ENCODE results near the gene ZFYVE19.

Gene ZFYVE19

GRCh38 chr15:40785814-40786213 is 21.1 kb upstream of the ZFYVE19 start:
- H4K20me1 ChIP-seq (ENCODE audit: insufficient read depth, low read length) = peaks cover 37% of the 10 kb centered on the region; the same call in 1 of the 2 replicates
- no peaks in the 10 kb centered on the region for H3K9me3 ChIP-seq (ENCODE audit: insufficient read depth, low read length, severe bottlenecking)
- no peak overlapping the region for H3K4me3 ChIP-seq (ENCODE audit: low read depth in 1 of 2, low read length in 2 of 2)
- DNase-seq (no peak), ATAC-seq (ENCODE audit: insufficient read depth, low read depth) (no peak)
- no peak overlapping the region for H3K27ac ChIP-seq (ENCODE audit: low read length)
- H3K27me3 ChIP-seq (ENCODE audit: insufficient read depth, low read length, poor library complexity) = no peaks in the 10 kb centered on the region
- peaks cover 2% of the 10 kb centered on the region; the same call in 1 of the 2 replicates for H3K36me3 ChIP-seq (ENCODE audit: insufficient read depth, low read length)
- peaks cover 32% of the 10 kb centered on the region for H3K79me2 ChIP-seq (ENCODE audit: insufficient read depth, low read length)
- H2AFZ ChIP-seq (ENCODE audit: low read depth, low read length) = no peak overlapping the region
- TF ChIP-seq EZH2 (IDR thresholded peaks at IDR 0.05; ENCODE audit: borderline replicate concordance, low read depth, low read length, severe bottlenecking) = no peak
- no peak for TF ChIP-seq CTCF (IDR thresholded peaks at IDR 0.05; ENCODE audit: borderline replicate concordance, extremely low read depth, low read length, poor library complexity, severe bottlenecking)
- H3K4me2 ChIP-seq (ENCODE audit: insufficient read depth, low read length) = no peak overlapping the region
- no peak overlapping the region for H3K9ac ChIP-seq (ENCODE audit: low read depth, low read length)
- H3K4me1 ChIP-seq (ENCODE audit: insufficient read depth, low read length) = peaks cover 33% of the 10 kb centered on the region

- DNase-seq (peak; percentile 80), ATAC-seq (ENCODE audit: insufficient read depth, low read depth) (peak; percentile 85)
- H2AFZ ChIP-seq (ENCODE audit: low read depth, low read length) = no peak overlapping the region
- H3K9me3 ChIP-seq (ENCODE audit: insufficient read depth, low read length, severe bottlenecking) = no peaks in the 10 kb centered on the region
- H3K27ac ChIP-seq (ENCODE audit: low read length) = peak overlapping the region; percentile 43
- H3K4me1 ChIP-seq (ENCODE audit: insufficient read depth, low read length) = peaks cover 33% of the 10 kb centered on the region
- no peak for TF ChIP-seq CTCF (IDR thresholded peaks at IDR 0.05; ENCODE audit: borderline replicate concordance, extremely low read depth, low read length, poor library complexity, severe bottlenecking)
- no peak for TF ChIP-seq EZH2 (IDR thresholded peaks at IDR 0.05; ENCODE audit: borderline replicate concordance, low read depth, low read length, severe bottlenecking)
- H3K9ac ChIP-seq (ENCODE audit: low read depth, low read length) = no peak overlapping the region
- no peak overlapping the region for H3K4me3 ChIP-seq (ENCODE audit: low read depth in 1 of 2, low read length in 2 of 2)
- peak overlapping the region; percentile 23; the same call in 1 of the 2 replicates for H3K4me2 ChIP-seq (ENCODE audit: insufficient read depth, low read length)
- H3K79me2 ChIP-seq (ENCODE audit: insufficient read depth, low read length) = peaks cover 36% of the 10 kb centered on the region
- H4K20me1 ChIP-seq (ENCODE audit: insufficient read depth, low read length) = peaks cover 36% of the 10 kb centered on the region; the same call in 1 of the 2 replicates
- peaks cover 2% of the 10 kb centered on the region; the same call in 1 of the 2 replicates for H3K36me3 ChIP-seq (ENCODE audit: insufficient read depth, low read length)
- H3K27me3 ChIP-seq (ENCODE audit: insufficient read depth, low read length, poor library complexity) = no peaks in the 10 kb centered on the region
Observed at GRCh38 chr15:40787344-40787841, 19.5 kb upstream of the ZFYVE19 start.

GRCh38 chr15:40787991-40788390 is 18.9 kb upstream of the ZFYVE19 start:
- ATAC-seq (ENCODE audit: insufficient read depth, low read depth) (peak; percentile 35; the same call in 2 of the 3 replicates), DNase-seq (no peak)
- no peak overlapping the region for H3K9ac ChIP-seq (ENCODE audit: low read depth, low read length)
- TF ChIP-seq CTCF (IDR thresholded peaks at IDR 0.05; ENCODE audit: borderline replicate concordance, extremely low read depth, low read length, poor library complexity, severe bottlenecking) (no peak), EZH2 (IDR thresholded peaks at IDR 0.05; ENCODE audit: borderline replicate concordance, low read depth, low read length, severe bottlenecking) (no peak)
- H3K4me3 ChIP-seq (ENCODE audit: low read depth in 1 of 2, low read length in 2 of 2) = no peak overlapping the region
- H3K79me2 ChIP-seq (ENCODE audit: insufficient read depth, low read length) = peaks cover 36% of the 10 kb centered on the region
- no peak overlapping the region for H2AFZ ChIP-seq (ENCODE audit: low read depth, low read length)
- peak overlapping the region; percentile 36 for H3K27ac ChIP-seq (ENCODE audit: low read length)
- peaks cover 34% of the 10 kb centered on the region; the same call in 1 of the 2 replicates for H4K20me1 ChIP-seq (ENCODE audit: insufficient read depth, low read length)
- H3K27me3 ChIP-seq (ENCODE audit: insufficient read depth, low read length, poor library complexity) = no peaks in the 10 kb centered on the region
- H3K36me3 ChIP-seq (ENCODE audit: insufficient read depth, low read length) = peaks cover 2% of the 10 kb centered on the region; the same call in 1 of the 2 replicates
- H3K4me1 ChIP-seq (ENCODE audit: insufficient read depth, low read length) = peaks cover 33% of the 10 kb centered on the region
- H3K9me3 ChIP-seq (ENCODE audit: insufficient read depth, low read length, severe bottlenecking) = no peaks in the 10 kb centered on the region
- peak overlapping the region; percentile 23 for H3K4me2 ChIP-seq (ENCODE audit: insufficient read depth, low read length)
